HG02852 (cell line): ENCODE measurements around the gene CIDEB.
"Not testable (repeated sequence)": the region's sequence is repeated elsewhere in the genome, so short reads cannot be mapped to it uniquely, and the experiment has no call there.

Experiments used
- ATAC-seq: cut with Tn5 transposase; IDR thresholded peaks from one replicate; pipeline ENCODE4 v1.9.1; 2021; ENCODE audit warnings: mild to moderate bottlenecking, moderate library complexity; ENCODE audit not compliant: unreplicated experiment

Gene CIDEB

DNA sequence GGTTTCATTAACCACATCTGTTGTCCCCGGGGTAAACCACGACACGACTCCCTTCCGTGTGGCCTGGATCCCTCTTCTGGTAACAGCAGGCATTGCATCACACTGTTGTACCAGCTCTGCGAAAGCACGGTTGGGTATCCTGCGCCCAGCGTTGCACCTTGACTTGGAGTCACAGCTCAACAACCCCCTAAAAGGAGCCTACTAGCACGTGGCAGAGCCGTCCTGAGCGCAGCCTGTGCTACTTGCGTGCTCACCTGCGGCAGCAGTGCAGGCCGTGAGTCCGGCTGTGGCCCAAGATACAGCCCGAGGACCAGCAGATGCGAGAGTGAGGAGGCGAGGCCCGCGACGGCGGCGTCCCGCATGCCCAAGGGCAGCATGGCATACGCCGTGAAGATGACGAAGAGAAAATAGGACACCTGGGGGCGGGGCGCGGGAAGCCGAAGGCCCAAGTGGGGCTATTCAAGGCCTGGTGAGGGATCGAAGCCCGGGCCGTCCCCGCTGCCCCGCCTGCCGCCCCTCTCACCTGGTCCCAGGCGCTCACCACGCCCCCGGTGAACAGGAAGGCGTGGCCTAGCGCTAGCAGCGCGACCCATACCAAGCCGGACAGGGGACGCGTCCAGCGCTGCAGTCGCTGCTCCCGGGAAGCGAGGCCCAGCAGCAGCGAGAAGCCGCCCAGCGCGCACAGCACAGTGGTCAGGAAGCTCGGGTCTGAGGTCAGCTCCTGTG is 24.7 kb upstream of the CIDEB start:
- peak; percentile 80 for ATAC-seq

DNA sequence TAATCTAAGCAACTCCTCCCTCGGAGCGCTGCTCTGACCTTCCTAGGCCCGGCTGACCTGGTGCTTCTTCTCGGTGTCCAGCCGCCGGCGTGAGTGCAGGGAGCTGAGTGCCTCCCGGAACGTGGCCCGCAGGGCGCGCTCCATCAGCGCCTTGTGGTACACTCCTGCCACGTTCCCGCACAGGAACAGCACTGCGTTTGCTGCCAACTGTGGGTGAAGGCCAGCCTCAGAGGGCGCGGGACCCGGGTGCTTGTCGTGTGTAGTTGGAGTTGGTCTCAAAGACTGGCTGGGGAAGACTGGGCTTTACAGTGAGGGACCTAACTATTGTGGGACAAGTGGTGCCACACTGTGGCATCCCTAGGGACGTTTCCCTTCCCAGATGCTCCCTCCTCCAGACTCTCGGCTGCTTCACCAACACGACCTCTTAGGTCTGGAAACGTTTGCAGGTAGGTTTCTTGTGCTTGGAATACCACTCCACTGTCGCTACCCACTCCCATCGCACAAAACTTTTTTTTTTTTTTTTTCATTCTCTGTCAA is 24.0 kb upstream of the CIDEB start:
- ATAC-seq, result no peak

DNA sequence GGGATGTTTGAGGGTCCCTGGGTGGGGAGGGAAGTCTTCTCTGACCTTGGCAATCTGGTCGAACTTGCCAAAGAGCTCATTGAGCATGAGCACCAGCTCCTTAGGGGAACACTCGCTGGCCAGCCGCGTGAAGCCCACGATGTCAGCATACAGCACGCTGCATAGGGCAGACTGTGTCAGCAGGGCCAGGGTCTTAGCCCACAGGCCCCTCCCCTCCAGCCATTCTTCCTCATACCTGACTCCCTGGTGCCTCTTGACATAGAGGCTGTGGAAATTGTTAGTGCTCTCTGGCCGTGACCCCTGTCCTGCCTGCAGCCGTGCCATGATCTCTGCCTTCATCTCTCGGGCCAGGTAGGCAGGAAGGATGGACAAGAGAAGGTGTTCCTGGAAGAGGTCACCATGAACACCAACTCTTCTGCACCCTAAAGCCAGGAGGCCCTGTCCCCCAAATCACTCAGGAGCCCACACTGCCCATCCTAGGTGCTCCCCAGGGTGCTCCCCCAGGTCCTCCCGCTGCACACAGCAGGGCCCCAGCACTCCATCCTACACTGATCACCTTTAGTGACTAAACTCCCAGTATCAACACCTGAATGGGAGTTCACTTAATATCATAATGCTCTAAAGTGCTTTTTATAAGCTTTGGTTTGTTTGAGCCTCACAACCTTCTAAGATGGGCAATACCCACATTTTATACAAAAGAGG is 23.3 kb upstream of the CIDEB start:
- no peak for ATAC-seq

DNA sequence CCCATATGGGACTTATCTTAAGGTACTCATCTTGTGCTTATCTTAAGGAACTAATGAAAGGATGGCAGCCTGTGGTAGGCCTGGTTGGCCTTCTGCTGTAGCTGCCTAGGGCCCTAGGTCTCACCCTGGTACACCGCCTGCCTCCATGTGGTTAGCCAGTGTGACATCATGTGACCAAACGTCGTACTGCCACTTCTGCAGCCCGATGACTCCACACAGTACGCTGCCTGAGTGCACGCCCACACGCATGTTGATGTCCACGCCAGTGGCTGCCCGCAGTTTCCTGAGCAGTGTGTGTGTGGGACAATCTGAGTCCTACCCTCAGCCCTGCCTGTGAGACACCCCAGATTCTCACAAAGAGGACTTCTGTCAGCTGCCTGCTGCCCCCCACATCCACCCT is 22.0 kb upstream of the CIDEB start:
- ATAC-seq, result no peak

DNA sequence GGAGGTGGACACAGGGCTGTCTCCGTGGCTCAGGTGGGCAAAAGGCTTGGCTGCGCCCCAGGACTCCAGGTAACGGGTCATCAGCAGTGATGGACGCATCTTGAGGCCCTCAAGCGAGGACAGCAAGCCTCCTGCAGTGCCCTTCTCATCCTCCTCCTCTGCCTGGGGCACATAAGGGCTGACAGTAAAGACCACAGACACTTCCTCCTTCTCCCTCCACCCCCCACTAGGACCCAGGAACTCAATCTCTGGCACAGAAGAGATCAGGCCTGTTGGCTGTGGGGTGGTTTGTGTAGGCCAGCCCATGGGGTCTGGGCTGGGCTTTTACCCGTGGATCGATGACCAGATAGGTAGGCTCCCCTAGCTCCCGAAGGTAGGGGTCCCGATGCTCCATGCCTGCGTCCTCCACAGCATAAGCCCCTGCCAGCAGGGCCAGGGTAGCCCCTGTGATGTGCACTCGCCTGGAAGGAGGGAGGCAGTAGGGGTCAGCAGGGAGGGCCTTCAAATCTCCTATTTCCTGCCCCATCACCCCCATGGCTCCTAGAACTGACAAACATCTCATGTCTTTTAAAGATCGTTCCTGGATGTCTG is 21.4 kb upstream of the CIDEB start:
- ATAC-seq, result no peak

DNA sequence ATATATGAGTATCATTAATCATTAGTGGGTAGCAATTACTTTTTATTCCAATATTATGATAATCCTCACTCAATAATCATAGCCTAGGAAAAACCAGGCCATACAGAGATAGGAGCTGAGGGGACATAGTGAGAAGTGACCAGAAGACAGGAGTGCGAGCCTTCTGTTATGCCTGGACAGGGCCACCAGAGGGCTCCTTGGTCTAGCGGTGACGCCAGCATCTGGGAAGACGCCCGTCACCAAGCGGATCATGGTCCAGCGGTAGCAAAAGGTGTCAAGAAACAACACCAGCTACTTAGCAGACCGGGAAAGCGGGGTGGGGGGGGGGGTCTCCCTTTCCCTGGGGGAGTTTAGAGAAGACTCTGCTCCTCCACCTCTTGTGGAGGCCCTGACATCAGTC is 20.1 kb upstream of the CIDEB start:
- not testable (repeated sequence) for ATAC-seq

DNA sequence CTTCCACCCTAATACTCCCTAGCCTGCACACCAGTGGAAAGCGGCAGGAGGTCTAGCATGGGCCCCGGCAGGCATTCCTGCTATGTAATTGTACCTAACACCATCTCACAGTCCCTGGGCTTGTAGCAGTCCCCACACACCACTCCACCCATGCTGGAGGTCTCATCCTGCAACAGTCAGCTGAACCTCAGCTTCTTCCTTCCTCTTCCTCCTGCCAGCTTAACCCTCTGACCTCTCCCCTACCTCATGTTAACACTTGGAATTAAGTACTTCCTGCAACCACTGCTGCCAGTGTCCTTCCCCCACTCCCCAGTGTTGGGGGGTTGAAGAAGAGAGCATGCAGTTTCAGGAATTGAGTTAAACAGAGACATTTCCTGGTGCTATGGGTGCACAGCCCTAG is 19.5 kb upstream of the CIDEB start:
- ATAC-seq, result no peak

DNA sequence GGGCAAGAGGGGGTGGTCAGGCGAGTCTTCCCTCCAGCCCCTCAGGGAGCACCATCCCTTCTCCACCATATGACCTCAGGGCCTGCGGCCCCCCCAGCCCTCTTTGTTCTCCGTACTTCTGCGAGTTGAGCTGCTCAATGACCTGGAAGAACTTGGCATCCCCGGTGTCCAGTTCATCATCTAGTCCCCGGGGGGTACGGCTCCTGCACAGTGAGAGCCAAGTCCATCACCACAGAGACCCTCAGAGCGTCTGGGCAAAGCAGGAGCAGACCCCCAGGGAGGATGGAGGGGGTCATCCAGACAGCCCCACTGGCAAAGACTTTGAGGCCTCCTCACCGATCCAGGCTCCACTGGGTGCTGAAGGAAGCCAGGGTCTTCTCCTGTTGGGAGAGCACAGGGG is 18.2 kb upstream of the CIDEB start:
- no peak for ATAC-seq

DNA sequence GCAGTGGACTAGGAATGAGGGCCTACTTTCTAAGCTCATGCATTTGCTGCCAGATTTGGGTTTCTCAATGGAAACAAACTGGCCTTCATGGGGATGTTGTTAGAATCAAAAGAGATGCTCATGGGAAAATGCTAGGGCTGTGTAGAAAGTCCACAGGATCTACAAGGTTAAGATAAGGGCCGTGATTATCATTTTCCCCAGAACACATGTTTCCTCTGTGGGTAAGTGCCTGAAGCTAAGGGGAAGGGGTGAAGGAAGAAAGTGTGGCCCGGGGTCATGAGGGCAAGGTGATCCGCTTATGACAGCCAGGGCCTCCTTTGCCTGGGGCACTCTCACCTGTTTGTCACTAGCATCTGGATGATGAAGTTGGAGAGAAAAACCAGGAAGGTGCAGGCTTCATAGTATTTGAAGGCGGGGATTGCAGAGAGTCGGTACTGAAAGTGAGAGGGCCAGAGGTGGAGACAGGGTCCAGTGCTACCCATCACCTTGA is 17.3 kb upstream of the CIDEB start:
- ATAC-seq, result no peak

DNA sequence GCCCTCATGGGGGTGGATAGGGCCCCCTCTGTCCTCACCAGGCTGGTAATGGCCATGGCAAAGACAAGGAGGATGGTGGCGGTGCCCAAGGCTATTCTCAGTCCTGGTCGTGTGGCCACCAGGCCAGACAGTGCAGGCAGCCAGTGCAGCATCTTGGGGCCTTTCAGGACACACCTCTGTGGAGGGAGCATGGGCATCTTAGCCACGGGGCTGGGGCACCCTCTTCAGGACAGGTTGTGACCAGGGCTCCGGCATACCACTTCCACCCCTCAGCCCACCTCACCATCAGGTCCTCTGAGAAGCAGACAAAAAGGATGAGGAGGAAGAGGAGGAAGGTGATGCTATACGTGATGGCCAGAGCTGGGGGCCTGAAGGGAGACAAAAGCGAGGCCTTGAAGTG is 16.2 kb upstream of the CIDEB start:
- no peak for ATAC-seq

DNA sequence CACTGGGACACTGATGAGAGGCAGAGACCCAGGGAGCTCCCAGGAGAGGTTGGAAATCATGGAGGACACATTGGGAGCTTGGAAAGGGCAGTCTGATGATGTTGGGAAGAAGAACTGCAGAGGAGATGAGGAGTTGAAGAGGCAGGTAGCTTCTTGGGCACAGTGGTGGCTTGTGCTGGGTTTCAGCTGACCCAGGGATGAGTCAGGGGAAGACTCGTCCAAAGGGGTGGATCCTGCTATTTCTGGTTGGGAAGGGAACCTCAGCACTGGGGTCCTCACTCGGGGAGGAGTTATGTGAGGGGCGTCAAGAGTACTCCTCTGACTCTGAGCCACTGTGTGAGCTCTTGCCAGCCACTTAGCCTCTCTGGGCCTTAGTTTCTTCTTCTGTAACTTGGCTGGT is 15.6 kb upstream of the CIDEB start:
- ATAC-seq, result no peak

DNA sequence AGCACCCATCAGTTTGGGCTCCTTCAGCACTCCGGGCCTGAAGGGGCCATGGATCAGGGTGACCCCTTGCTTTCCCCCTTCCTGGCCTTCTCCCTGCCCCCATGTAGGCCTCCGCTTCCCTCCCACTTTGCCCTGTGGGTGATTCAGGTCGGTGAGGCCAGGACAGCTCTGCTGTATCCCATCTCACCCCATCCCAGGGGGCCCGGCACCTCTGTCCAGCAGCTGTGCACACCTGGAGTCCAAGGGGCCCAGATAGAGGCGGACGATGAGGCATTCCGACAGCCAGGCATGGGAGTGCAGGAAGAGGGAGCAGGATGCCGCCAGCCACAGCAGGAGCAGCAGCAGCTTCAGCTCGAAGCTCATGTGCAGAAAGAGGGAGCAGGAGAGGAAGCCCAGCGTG is 14.9 kb upstream of the CIDEB start:
- no peak for ATAC-seq

DNA sequence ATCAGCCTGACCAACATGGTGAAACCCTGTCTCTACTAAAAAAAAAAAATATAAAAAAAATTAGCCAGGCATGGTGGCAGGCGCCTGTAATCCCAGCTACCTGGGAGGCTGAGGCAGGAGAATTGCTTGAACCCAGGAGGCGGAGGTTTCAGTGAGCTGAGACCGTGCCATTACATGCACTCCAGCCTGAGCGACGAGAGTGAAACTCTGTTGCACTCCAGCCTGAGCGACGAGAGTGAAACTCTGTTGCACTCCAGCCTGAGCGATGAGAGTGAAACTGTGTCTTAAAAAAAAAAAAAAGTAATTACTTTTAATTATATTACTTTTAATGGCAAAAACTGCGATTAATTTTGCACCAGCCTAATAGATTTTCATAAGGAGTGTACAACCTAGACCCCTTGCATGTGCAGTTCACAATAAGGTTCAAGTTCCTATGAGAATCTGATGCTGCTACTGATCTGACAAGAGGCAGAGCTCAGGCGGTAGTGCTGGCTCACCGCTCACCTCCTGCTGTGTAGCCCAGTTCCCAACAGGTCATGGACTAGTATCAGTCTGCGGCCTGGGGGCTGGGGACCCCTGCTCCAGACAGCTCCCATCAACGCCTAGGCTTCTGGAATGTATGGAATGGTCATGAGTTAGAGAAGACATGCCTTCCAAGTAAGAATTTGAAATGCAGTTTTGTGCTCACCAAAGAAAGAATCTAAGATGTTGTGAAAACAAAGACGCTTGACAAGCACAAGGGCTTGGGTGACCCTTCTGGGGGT is 13.6 kb upstream of the CIDEB start:
- ATAC-seq, result no peak

DNA sequence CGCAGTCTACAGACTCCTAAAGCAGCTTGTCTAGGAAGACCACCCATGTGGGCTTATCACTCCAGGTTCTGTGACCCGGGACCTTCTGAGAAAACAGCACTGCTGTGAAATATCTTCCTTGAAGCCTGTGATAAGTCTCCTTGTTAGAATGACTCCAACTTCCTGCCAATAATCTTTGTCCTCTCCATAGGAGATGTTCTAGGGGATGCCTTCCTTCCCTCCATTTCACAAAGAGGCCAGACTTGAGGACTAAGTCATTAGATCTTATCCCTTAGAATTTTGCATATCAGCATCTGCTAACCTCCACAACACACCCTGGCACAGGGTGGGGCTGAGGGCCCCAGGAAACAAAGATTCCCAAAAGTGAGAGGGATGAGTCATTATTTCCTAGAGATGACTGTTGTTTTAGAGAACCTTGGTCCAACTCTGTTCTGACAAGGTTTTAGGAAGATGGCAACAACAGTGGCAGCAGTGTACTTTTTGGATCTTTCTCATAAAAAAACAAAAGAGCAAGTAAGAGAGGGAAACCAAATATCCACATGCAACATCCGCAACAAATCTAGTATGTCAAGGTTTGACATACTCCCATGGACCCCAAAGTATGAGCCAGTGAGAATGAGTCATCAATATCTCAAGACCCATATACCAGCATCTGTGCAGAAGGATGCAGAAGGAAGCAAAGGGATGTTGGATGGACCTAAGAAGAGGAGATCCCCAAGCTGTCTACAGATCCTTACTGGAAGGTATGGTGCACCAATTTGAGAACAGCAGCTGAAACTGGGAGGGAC is 9.6 kb upstream of the CIDEB start:
- no peak for ATAC-seq

DNA sequence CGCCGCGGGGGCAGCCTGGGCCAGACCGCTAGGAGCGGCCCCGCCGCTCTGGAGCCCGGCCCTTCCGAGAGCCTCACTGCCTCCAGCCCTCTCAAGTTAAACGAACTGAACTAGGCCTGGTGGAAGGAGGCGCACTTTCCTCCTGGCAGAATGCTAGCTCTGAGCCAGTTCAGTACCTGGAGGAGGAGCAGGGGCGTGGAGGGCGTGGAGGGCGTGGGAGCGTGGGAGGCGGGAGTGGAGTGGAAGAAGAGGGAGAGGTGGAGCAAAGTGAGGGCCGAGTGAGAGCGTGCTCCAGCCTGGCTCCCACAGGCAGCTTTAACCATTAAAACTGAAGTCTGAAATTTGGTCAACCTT is 8.8 kb upstream of the CIDEB start:
- no peak for ATAC-seq

DNA sequence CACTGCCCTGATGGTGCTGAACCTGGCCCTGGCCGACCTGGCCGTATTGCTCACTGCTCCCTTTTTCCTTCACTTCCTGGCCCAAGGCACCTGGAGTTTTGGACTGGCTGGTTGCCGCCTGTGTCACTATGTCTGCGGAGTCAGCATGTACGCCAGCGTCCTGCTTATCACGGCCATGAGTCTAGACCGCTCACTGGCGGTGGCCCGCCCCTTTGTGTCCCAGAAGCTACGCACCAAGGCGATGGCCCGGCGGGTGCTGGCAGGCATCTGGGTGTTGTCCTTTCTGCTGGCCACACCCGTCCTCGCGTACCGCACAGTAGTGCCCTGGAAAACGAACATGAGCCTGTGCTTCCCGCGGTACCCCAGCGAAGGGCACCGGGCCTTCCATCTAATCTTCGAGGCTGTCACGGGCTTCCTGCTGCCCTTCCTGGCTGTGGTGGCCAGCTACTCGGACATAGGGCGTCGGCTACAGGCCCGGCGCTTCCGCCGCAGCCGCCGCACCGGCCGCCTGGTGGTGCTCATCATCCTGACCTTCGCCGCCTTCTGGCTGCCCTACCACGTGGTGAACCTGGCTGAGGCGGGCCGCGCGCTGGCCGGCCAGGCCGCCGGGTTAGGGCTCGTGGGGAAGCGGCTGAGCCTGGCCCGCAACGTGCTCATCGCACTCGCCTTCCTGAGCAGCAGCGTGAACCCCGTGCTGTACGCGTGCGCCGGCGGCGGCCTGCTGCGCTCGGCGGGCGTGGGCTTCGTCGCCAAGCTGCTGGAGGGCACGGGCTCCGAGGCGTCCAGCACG is 8.2 kb upstream of the CIDEB start:
- ATAC-seq, result no peak

DNA sequence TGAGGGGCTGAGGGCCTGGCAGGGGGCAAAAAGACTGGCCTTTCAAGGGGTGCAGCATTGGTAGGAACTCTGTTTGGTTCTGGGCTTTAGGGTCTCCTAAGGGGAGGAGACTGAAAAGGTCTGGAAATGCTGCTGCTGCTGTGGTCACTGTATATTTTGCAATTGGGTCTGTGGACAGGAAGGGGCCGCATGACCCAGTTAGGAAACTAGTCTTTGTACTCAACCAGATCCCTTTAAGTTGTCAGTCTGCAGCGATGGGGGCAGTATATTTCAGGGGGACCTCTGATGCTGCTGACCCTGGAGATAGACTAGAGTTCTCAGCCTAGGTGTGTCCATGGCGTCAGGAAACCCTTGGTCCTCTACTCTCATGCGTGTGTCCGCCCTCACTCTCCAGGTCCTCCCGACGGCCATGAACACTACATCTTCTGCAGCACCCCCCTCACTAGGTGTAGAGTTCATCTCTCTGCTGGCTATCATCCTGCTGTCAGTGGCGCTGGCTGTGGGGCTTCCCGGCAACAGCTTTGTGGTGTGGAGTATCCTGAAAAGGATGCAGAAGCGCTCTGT is 7.5 kb upstream of the CIDEB start:
- no peak for ATAC-seq

DNA sequence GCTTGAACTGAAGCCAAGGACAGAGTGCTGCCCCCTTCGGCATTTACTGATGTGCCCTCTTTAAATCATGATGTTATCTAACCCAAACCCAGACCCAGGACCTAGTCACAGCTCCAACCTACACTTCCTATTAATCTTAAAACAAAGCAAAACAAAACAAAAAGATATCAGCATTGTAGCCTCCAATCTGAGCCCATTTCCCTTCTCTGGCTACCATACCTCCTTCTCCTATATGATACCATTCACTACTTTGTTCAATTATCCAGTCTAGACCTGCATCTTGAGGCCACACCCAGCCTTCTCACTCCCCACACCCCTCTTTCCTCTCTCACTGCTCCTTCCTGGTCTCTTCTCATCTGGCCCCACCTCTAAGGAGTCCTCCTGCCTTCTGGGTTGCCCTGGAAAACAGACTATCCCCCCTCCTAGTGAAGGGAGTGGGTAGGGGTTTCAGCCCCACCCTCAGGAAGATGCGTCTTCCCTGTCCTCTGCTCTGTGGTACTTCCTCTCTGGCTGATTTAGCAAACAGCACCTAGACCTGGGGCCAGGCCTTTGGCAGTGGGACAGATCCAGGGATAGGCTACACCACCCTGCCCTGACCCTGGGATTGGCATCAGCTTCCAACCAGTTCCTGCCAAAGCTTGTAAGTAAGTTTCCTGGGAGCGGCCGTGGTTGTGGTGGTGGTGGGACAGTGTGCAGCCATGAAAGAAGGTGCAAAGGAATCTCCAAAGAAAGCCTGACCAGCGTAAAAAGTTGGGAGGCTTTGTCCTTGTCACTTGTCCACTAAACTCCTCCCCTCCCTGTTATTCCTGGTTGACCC is 6.8 kb upstream of the CIDEB start:
- ATAC-seq, result no peak

DNA sequence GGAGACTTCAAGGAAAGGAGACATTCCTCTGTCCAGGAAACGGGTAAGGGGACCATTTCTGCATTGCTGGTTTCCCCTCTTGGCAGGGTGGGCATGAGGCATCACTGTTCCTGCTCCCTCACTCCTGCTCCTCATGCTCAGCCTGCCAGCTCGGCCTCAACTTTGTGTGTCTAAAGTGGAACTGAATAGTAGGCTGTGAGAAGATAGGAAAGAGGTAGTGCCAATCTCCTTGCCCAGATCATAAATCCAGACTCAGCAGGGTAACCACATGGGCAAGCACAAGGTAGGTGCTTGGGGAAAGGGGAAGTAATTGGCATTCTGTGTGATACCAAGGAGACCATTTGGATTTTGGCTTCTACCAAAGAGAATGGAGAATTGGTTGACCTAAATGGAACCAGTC is 6.1 kb upstream of the CIDEB start:
- ATAC-seq, result no peak
